Right lobe of liver (tissue), 4 donors: Measurements from ENCODE around the gene ITGB1BP1.

Experiments
- POLR2A ChIP-seq: fragments of 450-650 bp; IDR thresholded peaks from one replicate; pipeline ENCODE4 v1.6.1; 2017; ENCODE audit warnings: antibody characterized with exemption, mild to moderate bottlenecking
- TF ChIP-seq, protein P1 (sequence below), 4 donors: fragments of 200-600 bp in 3 of 4; fragments of 450-650 bp in 1 of 4; IDR thresholded peaks; one replicate each; pipeline versions ENCODE4 v1.5.1 to v1.8.0; 2016 to 2022; ENCODE audit warnings: antibody characterized with exemption in 4 of 4, mild to moderate bottlenecking in 2 of 4
- donor health status: DM: no; HTN: no; CAD: no.
- donor health status: DM: no; HTN: no; CAD: no.
- donor health status: DM: no; HTN: yes; CAD: no.

DNA sequence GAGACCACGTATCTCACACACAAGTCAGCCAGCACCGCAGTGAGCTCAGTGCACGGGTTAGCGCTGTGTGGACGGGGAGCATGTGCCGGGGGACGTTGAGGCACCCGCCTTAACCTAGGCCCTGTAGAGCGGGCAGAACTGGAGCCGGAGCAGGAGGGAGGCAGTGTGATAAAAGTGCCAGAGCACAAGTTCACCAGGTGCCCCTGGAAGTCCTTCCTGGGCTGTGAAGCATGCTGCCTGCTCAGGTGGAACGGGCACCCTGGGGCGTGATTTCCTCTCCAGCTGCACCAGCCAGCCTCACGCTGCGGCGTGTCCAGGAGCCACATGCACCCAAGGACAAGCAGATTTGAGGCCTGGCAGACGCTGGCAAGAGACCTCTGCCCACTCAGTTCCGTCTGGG lies 50.3 kb downstream of the ITGB1BP1 start:
- TF ChIP-seq, protein P1, sequence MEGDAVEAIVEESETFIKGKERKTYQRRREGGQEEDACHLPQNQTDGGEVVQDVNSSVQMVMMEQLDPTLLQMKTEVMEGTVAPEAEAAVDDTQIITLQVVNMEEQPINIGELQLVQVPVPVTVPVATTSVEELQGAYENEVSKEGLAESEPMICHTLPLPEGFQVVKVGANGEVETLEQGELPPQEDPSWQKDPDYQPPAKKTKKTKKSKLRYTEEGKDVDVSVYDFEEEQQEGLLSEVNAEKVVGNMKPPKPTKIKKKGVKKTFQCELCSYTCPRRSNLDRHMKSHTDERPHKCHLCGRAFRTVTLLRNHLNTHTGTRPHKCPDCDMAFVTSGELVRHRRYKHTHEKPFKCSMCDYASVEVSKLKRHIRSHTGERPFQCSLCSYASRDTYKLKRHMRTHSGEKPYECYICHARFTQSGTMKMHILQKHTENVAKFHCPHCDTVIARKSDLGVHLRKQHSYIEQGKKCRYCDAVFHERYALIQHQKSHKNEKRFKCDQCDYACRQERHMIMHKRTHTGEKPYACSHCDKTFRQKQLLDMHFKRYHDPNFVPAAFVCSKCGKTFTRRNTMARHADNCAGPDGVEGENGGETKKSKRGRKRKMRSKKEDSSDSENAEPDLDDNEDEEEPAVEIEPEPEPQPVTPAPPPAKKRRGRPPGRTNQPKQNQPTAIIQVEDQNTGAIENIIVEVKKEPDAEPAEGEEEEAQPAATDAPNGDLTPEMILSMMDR (IDR thresholded peaks at IDR 0.05), result no peak
- no peak for TF ChIP-seq POLR2A
